Endothelial cell of umbilical vein (primary cell): ENCODE measurements around the gene TMSB10. TPM values are rescaled to one million over a fixed set of nuclear protein-coding genes. Genes with fewer than 3 reads are reported as not detected.

ENCODE experiments used
- BruUV-seq: library from RNA; stranded (reverse); fragments of 400-500 nt; replicated peaks from 2 replicates; lab custom pipeline; 2021; lab: Mats Ljungman, UMichigan
- CTCF ChIA-PET: fragments of 300-600, 350-600 bp; sonication (Branson Sonifier 250); formaldehyde crosslinking; loops from one replicate; lab custom pipeline; 2021; ENCODE audit warnings: antibody characterized with exemption, inconsistent platforms; lab: Charles Lee
- POLR2A ChIA-PET: fragments of 300-600, 350-600 bp; sonication (Branson Sonifier 250); formaldehyde crosslinking; loops from one replicate; lab custom pipeline; 2021; ENCODE audit warnings: antibody characterized with exemption, inconsistent platforms; lab: Charles Lee
- DNase-seq: peaks from one replicate; pipeline ENCODE4 v3.0.0-alpha.2; 2011; ENCODE audit warnings: low read depth, low spot score
- FAIRE-seq: peaks from 2 replicates; lab custom pipeline; 2011; peaks lifted over from hg19 to GRCh38; lab: Jason Lieb, UNC
- H2AFZ ChIP-seq: 2 replicates; pipeline ENCODE4 v1.6.0; 2012; ENCODE audit warnings: low read depth, low read length, control low read depth, inconsistent platforms
- H3K27ac ChIP-seq: 2 replicates; pipeline ENCODE4 v1.5.1; 2011; ENCODE audit warnings: low read depth, mild to moderate bottlenecking, control low read depth, low read length, moderate library complexity; ENCODE audit not compliant: insufficient read depth
- H3K27me3 ChIP-seq, 2 experiments: 2 replicates each; pipeline versions ENCODE4 v1.6.0 to v1.6.1; 2011; ENCODE audit warnings: low read length in 2 of 2, mixed read lengths in 1 of 2; ENCODE audit not compliant: control insufficient read depth in 2 of 2, insufficient read depth in 2 of 2
- H3K36me3 ChIP-seq, 2 experiments: 2 replicates in 1 of 2; 3 replicates in 1 of 2; pipeline ENCODE4 v1.5.1; 2011; ENCODE audit warnings: low read length in 2 of 2, mild to moderate bottlenecking in 1 of 2, moderate library complexity in 1 of 2; ENCODE audit not compliant: control insufficient read depth in 2 of 2, insufficient read depth in 2 of 2; ENCODE audit errors: extremely low read depth in 1 of 2
- H3K4me1 ChIP-seq: 3 replicates; pipeline ENCODE4 v1.5.1; 2011; ENCODE audit warnings: mild to moderate bottlenecking, low read length; ENCODE audit not compliant: control insufficient read depth, insufficient read depth; ENCODE audit errors: extremely low read depth
- H3K4me2 ChIP-seq: 2 replicates; pipeline ENCODE4 v1.6.1; 2011; ENCODE audit warnings: low read length, control low read depth, mixed read lengths; ENCODE audit not compliant: insufficient read depth
- H3K4me3 ChIP-seq, 3 experiments: fragments of 200-600 bp in 1 of 3; sonication (generic), shearing (Covaris generic) in 1 of 3; replicated peaks in 1 of 3; 2 replicates each; pipeline ENCODE4 v1.5.1; 2011 to 2016; ENCODE audit warnings: control low read depth in 3 of 3, low read length in 3 of 3, mild to moderate bottlenecking in 2 of 3, inconsistent platforms in 1 of 3, low read depth in 1 of 3, moderate library complexity in 1 of 3; ENCODE audit not compliant: insufficient read depth in 1 of 3
- H3K79me2 ChIP-seq: 2 replicates; pipeline ENCODE4 v1.6.0; 2012; ENCODE audit warnings: low read length, inconsistent platforms; ENCODE audit not compliant: control insufficient read depth, insufficient read depth
- H3K9ac ChIP-seq: replicated peaks from 2 replicates; pipeline ENCODE3; 2011; ENCODE audit warnings: low read length, control low read depth; ENCODE audit not compliant: insufficient read depth; ENCODE audit errors: extremely low read depth
- H3K9me1 ChIP-seq: replicated peaks from 3 replicates; pipeline ENCODE4 v1.6.0; 2011; ENCODE audit warnings: mild to moderate bottlenecking, low read length; ENCODE audit not compliant: control insufficient read depth, insufficient read depth; ENCODE audit errors: extremely low read depth
- H3K9me3 ChIP-seq: replicated peaks from 2 replicates; pipeline ENCODE4 v1.5.1; 2012; ENCODE audit warnings: low read length, inconsistent platforms; ENCODE audit not compliant: control insufficient read depth, insufficient read depth
- H4K20me1 ChIP-seq: replicated peaks from 2 replicates; pipeline ENCODE3; 2011; ENCODE audit warnings: mild to moderate bottlenecking, low read length; ENCODE audit not compliant: control insufficient read depth, insufficient read depth; ENCODE audit errors: extremely low read depth
- EZH2 ChIP-seq: IDR thresholded peaks from 2 replicates; pipeline ENCODE4 v1.6.1; 2012; ENCODE audit warnings: borderline replicate concordance, low read depth, mild to moderate bottlenecking, moderate library complexity, low read length, inconsistent platforms; ENCODE audit not compliant: severe bottlenecking
- FOS ChIP-seq: IDR thresholded peaks from 2 replicates; pipeline ENCODE4 v1.6.1; 2011; ENCODE audit warnings: mild to moderate bottlenecking, low read length, moderate library complexity, borderline replicate concordance; ENCODE audit not compliant: insufficient read depth
- GATA2 ChIP-seq: IDR thresholded peaks from 2 replicates; pipeline ENCODE4 v1.7.0; 2011; ENCODE audit warnings: low read depth, mild to moderate bottlenecking, moderate library complexity, mixed read lengths, low read length; ENCODE audit not compliant: insufficient read length, insufficient read depth
- JUN ChIP-seq: IDR thresholded peaks from 2 replicates; pipeline ENCODE4 v1.6.1; 2011; ENCODE audit warnings: borderline replicate concordance, low read depth; ENCODE audit not compliant: insufficient read length, insufficient read depth
- MYC ChIP-seq: IDR thresholded peaks from one replicate; pipeline ENCODE4 v1.6.1; 2011; ENCODE audit warnings: mild to moderate bottlenecking, low read depth, low read length
- POLR2A ChIP-seq: IDR thresholded peaks from 2 replicates; pipeline ENCODE4 v1.6.1; 2012; ENCODE audit warnings: low read depth, mild to moderate bottlenecking, control low read depth, low read length
- POLR2AphosphoS5 ChIP-seq: IDR thresholded peaks from 2 replicates; pipeline ENCODE4 v1.6.1; 2012; ENCODE audit warnings: low read depth, mild to moderate bottlenecking, control low read depth, low read length, moderate library complexity; ENCODE audit not compliant: insufficient read depth
- dilution Hi-C: fragments of 300-500 bp; cut with MboI; formaldehyde crosslinking; loops from one replicate; pipeline ENCODE4 v1.15.0; 2019; ENCODE audit warnings: low sequenced_read_pairs; ENCODE audit not compliant: extremely low pct_ligation_motif_present
- intact Hi-C: fragments of 100-400 bp; cut with micrococcal nuclease; formaldehyde crosslinking; loops from one replicate; pipeline ENCODE4 v1.10.0; 2022
- polyA plus RNA-seq, 4 experiments: library from polyadenylated mRNA; depleted of rRNA in 3 of 4; stranded (reverse) in 3 of 4; unstranded in 1 of 4; fragments of >200 nt; gene quantifications; 2 replicates each; pipeline versions ENCODE4 v1.2.1 to v1.2.3, GENCODE V29; 2011 to 2012; ENCODE audit warnings: missing spikeins in 1 of 4
- total RNA-seq: library from RNA; stranded (reverse); gene quantifications from 2 replicates; pipeline ENCODE4 v1.2.3, GENCODE V29; 2021
- TF ChIP-seq, protein P1 (sequence below), 2 donors: IDR thresholded peaks; 1 replicate in 1 of 2; 2 replicates in 1 of 2; pipeline ENCODE4 v1.5.1; 2011; ENCODE audit warnings: low read length in 2 of 2, mild to moderate bottlenecking in 2 of 2, moderate library complexity in 2 of 2, control low read depth in 1 of 2, inconsistent platforms in 1 of 2, low read depth in 1 of 2; ENCODE audit not compliant: insufficient read depth in 1 of 2; ENCODE audit errors: extremely low read depth in 1 of 2
- TF ChIP-seq, protein P2 (sequence below): IDR thresholded peaks from 2 replicates; pipeline ENCODE4 v1.6.1; 2011; ENCODE audit not compliant: insufficient read depth, insufficient read length

TMSB10 gene
- total and polyA plus RNA-seq, 2 donors (not counting 3 experiments of a cell fraction or from before 2014, with no cell fraction given) = 2,774 to 4,015 TPM

DNA sequence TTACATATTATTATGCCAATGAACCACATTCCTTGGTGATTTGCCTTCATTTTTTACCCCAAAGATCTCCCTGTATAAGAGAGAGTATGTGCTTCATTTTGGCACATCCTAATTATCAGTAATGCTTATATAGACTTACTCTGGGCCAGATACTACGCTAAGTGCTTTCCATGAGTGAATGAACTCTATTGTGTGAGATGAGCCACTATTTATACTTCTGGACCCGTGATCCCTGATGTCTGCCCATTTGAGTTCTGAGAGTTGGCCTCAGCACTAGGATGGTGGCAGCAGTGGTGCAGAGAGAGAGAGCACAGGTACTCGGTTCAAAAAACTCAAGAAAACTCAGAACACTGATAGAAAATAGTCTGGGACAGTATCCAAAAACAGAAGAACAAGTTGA lies 48.1 kb downstream of the TMSB10 start:
- Histone ChIP-seq H3K9ac (no peak overlapping the region), H3K36me3 (no peaks in the 10 kb centered on the region), H3K4me2 (no peak overlapping the region), H2AFZ (no peak overlapping the region), H3K9me3 (no peaks in the 10 kb centered on the region), H4K20me1 (no peaks in the 10 kb centered on the region), H3K27me3 (no peaks in the 10 kb centered on the region), H3K4me1 (peaks cover 10% of the 10 kb centered on the region), H3K79me2 (no peaks in the 10 kb centered on the region), H3K4me3 (no peak overlapping the region), H3K9me1 (no peaks in the 10 kb centered on the region), H3K27ac (no peak overlapping the region)
- CTCF ChIA-PET = interaction anchor here (1.3 kb wide), 1 partner anchor 62 kb away, joined by 3 read pairs; no protein-coding TSS in a partner anchor
- intact Hi-C loops = no loop called here
- FAIRE-seq (no peak), DNase-seq (no peak)
- no peak for TF ChIP-seq FOS
- no peak for TF ChIP-seq EZH2
- TF ChIP-seq MYC = no peak
- no peak for TF ChIP-seq POLR2A
- no peak for TF ChIP-seq GATA2
- no peak for TF ChIP-seq JUN
- TF ChIP-seq, protein P1, sequence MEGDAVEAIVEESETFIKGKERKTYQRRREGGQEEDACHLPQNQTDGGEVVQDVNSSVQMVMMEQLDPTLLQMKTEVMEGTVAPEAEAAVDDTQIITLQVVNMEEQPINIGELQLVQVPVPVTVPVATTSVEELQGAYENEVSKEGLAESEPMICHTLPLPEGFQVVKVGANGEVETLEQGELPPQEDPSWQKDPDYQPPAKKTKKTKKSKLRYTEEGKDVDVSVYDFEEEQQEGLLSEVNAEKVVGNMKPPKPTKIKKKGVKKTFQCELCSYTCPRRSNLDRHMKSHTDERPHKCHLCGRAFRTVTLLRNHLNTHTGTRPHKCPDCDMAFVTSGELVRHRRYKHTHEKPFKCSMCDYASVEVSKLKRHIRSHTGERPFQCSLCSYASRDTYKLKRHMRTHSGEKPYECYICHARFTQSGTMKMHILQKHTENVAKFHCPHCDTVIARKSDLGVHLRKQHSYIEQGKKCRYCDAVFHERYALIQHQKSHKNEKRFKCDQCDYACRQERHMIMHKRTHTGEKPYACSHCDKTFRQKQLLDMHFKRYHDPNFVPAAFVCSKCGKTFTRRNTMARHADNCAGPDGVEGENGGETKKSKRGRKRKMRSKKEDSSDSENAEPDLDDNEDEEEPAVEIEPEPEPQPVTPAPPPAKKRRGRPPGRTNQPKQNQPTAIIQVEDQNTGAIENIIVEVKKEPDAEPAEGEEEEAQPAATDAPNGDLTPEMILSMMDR (IDR thresholded peaks at IDR 0.05; ENCODE audit: extremely low read depth in 1 of 2, insufficient read depth in 1 of 2, low read depth in 1 of 2, low read length in 2 of 2) = no peak
- TF ChIP-seq, protein P2, sequence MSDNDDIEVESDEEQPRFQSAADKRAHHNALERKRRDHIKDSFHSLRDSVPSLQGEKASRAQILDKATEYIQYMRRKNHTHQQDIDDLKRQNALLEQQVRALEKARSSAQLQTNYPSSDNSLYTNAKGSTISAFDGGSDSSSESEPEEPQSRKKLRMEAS = no peak
- no peak for TF ChIP-seq POLR2AphosphoS5
- dilution Hi-C loops = no loop called here
- BruUV-seq = no TSS peak
- POLR2A ChIA-PET = no interaction called here
